DMS 273 (cell line): ENCODE data around the gene HIPK2.
A peak's percentile ranks its signal among the peaks of the same experiment; 100 is the strongest.

Experiments
- DNase-seq: peaks from one replicate; lab custom pipeline; 2025; ENCODE audit not compliant: unreplicated experiment; lab: John Stamatoyannopoulos, UW

Gene HIPK2

DNA sequence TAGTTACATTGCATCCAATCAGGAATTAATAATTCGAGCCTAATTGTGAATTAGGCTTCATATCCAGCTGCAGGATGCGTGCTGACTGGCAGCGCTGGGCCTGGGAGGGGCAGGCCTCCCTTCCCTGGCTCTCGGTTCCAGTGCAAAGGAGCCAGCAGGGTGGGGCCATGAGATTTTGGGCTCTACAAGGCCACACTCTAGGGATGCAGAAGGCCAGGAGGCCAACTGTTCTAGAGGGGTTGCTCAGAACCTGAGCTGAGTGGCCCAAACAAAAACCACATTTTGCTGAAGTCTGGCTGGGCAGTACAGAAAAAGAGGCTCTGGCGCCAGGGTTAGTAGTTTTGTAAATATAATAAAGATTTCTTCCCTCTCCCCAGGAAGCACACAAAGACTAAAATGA is 182.0 kb downstream of the HIPK2 start:
- DNase-seq, result no peak

DNA sequence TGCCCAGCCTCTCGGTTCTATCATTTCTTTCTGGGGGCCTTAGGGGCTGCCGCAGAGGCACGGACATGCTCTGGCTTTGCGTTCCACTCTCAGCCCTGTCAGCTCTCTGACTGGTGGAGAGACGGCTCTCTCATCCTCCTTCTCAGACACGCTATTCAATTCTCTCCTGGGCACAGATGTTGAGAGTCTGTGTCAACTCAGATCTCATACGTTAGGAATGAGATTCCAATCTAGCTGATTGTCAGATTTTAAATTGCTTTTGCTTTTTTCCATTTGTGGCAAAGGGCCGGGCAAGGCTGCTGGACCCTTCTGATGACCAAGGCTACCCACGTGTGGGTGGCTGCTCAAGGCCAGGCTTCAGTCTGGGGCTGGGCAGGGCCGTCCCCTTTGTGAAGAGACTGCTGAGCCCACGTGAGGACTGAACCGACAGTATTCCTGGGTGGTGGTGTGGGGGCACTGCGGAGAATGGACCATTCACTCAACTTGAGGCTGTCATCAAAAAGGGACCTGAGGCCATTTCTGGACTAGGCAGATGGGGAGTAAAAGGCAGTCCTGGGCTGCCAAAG is 182.8 kb downstream of the HIPK2 start:
- DNase-seq, result no peak

DNA sequence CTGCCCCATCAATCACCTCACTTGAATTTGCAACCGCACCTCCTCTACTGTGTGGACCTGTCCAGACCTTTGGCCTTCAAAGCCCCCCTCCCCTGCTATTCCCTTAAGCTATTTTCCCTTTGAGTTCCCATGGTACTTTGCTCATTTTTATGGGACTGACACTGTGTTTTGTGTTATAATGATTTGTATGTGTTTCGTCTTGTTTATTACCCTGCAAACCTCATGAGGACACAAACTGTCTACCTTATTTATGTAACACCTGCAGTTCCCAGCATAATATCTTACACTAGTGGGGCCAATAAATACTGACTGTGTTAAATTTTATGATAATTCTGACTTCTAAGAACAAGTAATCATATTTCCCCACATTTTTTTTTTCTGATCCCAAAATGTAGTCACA is 183.7 kb downstream of the HIPK2 start:
- DNase-seq, result no peak

DNA sequence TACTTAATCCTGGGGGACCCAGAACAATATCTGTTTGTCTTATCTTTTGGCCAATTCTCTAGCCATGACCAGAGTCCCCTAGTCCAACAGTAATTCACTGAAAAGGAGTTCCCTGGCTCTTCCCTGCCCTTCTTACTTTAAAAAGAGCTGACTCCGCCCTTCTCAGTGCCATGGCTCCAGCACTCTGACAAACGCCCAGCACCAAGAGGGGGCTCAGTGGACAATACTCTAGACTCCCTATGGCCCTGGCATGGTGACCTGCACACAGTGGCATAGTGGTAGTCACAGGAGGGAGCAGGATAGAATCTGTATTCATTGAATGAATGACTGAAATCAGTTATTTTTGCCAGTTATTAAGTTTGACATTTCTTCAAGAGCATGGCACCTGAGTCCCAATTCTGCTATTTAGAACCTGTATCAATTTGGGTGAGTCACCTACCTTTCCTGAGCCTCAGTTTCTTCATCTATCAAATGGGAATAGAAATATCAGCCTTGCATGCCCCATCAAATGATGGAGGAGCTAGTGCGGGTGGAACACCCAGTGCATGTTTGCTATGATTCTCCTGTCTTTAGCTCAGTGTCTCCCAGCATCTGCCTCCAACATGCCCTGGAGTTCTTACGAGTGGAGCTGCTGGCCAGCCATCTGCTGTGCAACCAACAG is 184.9 kb downstream of the HIPK2 start:
- no peak for DNase-seq

DNA sequence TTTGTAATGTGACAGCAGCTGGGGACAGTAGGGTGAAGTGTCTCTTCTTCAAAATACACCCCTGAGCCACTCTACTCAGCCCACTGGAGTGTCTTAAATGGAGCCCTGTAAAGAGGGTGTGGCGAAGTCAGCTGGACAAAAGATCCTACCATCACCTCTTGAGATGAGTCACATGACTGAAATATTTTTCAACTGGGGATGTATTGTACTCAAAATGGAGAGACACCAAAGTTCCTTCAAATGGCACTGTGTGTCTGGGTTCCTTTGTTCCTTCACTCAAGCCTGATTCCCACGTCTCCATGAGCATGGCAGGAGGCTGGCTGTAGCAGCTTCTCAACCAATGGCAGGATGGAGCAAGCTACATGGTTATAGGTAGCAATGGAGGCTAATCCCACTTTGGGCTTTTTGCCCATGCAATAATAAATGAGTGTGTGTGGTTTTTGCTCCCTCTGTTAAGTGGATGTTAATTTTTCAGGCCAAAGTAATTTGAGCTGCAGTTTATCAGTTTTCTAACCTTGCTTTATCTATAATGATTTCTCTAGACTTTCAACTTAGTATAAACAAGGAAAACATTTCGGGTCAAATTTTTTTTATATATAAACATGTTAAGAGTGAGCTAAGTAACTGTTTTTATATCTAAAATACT is 186.1 kb downstream of the HIPK2 start:
- DNase-seq, result no peak

DNA sequence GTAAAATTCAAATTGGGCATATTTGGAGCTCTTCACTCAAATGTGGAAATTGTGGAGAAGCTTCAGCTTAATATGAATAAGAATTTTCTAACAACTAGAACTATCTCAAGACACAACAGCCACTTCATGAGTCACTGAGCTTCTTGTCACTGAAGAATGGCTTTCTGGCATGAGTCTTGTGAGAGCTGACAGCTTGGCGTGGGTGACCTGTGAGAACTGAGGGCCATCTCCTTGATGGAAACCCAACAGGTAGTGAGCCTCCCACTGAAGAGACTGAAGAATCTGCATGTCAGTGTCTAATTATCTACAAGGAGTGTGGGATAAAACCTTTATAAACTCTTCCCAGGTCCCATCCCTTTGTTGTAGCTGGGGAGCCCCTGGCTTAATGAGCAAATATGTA is 188.3 kb downstream of the HIPK2 start:
- DNase-seq, result no peak

DNA sequence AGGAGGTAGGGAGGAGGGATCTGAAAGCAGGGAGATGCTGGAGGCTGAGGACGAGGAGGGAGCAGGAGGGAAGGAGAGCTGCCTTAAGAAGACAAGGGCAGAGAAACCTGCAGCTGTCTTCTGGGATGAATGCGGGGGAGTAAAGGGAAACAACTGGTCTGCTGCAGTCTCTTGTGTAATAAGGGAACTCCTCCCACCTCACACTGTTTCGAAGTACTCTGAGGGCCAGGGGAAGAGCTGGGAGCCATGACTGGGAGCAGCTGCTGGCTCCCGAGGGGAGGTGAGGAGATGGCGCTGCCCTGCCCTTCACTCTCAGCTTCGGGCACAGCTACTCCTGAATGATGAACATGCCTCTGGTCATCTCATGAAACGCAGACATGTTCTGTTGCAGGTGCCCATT is 189.2 kb downstream of the HIPK2 start:
- DNase-seq, result peak; percentile 46

DNA sequence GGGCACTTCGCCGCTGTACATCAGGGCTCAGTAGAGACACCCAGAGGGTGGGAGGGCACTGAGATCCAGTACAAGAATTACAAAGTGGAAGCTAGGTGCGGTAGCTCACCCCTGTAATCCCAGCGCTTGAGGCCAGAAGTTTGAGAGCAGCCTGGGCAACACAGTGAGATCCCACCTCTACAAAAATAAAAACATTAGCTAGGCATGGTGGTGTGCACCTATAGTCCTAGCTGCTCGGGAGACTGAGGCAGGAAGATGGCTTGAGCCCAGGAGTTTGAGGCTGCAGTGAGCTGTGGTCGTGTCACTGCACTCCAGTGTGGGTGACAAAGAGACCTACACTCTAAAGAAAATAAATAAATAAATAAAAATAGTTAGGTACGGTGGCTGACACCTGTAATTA is 190.3 kb downstream of the HIPK2 start:
- no peak for DNase-seq

DNA sequence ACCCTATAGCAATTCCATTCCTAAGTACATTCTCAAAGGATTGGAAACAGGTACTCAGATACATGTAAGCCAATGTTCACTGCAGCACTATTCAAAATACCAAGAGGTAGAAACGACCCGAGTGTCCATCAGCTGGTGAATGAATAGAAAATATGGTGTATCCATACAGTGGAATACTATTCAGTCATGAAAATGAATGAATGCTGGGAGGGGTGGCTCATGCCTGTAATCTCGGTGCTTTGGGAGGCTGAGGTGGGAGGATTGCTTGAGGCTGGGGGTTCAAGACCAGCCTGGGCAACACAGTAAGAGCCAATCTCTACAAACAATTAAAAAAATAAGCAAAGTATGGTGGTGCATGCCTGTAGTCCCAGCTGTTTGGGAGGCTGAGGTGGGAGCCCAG is 191.5 kb downstream of the HIPK2 start:
- DNase-seq, result no peak

DNA sequence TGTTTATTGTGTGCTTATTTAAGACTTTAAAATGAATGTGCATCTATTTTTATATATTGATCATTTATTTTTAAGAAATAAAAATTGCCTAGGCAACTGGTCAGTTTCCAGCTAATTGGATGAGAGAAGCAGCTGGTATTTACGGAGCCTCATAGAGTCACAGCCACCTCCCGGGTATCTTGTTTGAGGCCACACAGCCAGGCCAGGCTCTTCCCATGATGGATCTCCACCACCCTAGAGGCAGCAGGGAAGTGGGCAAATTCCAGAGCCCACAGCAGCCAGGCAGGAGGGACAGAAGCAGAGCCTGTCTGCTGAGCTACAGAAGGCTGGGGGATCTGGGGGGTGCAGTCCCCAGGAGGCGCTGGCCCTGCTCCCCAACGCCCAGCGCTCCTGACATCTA is 192.8 kb downstream of the HIPK2 start:
- DNase-seq, result no peak

DNA sequence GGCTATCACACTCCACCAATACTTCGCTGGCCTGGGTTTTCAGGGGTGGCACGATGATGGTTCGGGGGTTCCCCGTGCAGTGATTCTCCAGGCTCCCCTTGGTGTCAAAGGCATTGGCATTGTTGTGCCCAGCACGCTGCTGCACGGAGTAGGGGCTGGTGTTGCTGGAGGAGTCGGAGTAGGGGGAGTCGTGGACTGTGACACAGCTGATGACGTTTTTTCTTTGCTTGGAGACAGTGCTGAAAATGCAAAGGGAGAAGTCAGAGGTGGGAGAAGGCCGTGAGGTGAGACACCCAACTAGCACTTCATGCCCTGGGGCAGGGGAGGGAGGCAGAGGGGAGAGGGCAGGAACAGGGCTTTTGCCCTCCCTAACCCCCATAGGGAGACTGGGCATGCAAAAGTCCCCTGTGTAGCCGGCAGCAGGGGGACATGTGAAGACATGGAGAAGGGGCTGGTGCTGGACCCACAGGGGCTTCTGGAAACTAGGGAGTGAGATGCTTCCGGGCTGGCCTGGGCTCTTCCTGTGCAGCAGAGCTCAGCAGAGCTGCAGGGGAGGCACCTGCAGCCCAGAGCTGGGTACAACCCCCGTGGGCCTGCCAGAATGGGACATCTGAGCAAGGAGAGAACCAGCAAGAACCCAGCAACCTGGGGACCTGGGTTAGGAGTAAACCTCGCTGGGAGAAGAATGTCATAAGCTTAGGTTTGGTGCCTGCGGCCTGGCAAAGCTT is 193.8 kb downstream of the HIPK2 start:
- DNase-seq, result no peak

DNA sequence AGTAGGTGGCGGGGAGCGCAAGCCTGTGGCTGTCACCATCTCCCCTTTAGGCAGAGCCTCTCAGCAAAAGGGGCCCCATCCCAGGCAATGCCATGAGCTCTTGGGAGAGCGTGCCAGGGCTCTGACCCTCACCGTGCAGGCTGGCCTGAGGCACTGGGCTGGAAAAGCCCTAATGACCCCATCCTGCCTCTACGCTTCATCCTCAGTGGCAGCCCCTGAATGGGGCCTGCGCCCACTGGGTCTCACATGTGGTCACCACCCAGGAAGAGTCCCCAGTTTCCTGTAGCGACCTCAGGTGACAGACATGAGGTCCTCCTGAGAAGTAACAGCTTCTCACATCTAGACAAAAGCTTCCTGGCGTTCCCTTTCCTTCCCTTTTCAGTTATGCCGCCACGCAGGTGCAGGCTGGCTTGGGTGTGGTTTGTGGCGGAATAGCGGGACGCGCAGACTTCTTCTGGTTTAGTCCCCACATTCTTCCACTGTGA is 195.1 kb downstream of the HIPK2 start:
- DNase-seq, result no peak

DNA sequence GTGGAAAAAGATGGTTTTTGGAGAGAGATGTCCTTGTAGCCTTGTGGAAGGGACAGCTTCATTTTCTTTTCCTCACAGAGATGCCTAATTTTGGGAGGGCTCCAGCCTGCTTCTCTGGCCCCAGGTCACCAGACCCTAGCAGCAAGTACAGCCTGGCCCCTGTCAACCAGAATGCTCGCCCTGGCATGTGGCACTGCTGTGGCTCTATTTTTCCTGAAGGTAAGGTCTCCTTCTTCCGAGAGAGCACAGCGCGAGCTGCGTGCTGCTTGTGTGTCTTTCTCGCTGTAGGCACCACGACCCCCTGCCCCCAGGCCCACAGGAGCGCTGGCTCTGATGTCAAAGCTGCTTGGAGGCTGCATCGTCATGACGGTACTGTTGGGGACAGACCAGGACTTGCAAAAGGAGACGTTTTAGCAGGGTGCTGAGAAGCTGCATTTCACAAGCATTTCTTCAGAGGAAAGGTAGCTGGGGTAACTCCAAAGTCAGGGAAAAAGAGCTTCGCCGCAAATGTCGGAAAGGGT is 195.6 kb downstream of the HIPK2 start:
- no peak for DNase-seq

DNA sequence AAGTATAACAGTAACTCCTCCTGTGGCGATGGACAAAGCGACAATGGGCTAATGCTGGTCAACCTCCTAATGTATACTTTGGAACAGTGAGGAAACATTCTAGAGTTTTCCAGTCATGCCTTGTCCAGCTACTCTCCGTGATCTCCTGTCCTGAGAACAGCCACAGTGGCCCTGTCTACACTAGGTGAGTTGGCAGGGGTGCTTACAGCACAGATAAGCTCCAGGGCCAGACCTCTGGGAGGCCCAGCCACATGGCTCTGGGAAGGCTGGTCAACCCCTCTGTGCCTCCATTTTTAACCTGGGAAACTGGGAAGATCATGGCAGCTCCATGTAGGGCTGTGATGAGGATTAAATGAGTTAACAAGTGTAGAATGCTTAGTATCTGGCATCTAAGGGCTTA is 197.4 kb downstream of the HIPK2 start:
- DNase-seq, result no peak

DNA sequence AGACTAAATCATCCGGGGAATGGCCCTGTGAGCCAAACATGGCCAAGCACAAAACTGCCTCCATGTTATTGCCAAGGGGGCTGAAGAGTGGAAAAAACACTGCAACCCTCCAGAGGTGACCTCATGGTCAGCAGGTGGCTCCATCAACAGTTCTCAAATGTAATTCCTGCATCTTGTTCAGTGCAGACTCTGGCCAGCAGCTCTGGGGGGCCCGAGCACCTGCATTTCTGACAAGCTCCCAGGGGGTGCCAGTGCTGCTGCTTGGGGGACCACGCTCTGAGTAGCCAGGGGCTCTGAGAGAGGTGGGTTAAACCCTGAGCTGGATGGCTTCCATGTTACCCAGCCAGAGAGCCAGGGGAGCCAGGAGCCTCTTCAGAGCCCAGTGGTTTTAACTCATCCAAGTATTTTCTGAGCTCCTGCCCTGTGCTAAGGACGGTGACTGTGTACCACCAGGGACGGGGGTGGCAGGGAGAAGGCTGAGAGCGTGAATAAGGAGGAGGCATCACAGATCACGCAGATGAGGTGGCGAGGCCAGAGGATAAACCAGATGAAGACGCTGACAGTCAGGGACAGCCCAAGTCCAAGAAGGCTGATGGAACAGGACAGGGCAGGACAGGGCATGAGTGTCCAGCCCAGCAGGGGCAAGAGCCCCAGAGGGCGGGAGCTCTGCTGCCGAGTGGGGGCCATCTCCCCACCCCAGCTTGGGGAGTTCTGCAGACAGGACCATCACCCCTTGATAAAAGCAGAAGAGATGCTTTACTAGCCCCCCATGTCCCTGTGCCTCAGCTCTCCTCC is 201.4 kb downstream of the HIPK2 start:
- DNase-seq, result no peak

DNA sequence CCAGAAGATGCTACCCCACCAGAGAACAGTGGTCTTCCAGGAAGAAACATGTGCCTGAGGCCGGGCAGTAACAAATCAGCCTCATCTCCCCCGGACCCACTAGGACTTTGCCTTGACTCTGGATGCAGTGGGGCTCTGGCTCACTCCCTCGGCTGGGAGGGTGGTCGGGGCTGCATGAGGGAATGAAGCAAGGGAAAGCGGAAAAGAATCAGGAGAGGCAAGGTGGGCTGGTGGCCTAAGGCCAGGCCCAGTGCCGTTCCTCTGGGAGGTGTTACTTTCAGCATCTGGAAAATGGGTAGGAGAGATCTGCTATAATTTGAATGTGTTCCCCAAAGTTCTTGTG is 202.5 kb downstream of the HIPK2 start:
- no peak for DNase-seq

DNA sequence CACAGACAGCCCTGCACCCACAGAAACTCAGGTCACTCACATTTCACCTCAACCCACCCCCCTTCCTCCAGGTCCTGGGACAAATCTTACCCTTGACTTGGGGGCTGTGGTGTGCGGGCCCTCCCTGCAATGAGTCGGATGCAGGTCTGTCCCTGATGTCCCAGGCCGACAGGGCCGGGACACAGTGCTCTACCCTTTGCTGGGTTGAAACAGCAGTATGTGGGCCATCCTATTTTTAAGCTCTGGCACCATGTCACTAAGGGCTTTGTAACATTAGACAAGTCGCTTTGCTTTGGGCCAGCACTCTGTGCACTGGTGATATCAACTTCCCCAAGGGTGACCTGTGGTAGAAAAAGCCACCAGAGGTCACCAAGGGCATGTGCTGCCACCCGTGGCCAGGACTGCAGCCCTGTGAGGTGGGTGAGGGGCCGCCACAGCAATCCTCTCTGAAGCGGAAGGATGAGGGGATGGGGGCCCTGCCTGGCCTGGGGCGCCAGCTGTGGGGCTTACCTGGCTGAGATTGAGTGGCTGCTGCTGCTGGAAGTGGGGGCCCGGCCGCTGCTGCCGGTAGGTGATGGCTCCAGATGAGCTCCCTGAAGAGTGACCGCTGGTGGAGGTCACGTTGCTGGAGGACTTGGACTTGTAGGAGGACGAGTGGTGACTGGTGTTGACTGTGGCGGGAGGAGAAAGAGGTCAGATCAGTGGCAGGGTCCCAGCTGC is 203.0 kb downstream of the HIPK2 start:
- DNase-seq, result no peak

DNA sequence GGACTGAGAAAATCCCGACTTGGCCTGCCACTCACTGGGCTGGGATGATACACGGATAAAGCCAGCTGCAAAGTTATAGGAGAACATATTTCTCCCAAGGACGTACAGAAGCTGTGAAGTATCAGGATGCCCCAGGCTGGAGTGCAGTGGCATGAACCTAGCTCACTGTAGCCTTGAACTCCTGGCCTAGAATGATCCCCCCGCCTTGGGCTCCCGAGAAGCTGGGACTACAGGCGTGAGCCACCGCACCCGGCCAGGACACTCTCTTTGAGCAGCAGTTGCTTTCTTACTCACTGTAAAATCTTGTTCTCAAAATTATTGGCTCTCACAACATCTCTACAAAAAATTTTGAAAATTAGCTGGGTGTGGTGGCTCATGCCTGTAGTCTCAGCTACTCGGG is 203.9 kb downstream of the HIPK2 start:
- no peak for DNase-seq

DNA sequence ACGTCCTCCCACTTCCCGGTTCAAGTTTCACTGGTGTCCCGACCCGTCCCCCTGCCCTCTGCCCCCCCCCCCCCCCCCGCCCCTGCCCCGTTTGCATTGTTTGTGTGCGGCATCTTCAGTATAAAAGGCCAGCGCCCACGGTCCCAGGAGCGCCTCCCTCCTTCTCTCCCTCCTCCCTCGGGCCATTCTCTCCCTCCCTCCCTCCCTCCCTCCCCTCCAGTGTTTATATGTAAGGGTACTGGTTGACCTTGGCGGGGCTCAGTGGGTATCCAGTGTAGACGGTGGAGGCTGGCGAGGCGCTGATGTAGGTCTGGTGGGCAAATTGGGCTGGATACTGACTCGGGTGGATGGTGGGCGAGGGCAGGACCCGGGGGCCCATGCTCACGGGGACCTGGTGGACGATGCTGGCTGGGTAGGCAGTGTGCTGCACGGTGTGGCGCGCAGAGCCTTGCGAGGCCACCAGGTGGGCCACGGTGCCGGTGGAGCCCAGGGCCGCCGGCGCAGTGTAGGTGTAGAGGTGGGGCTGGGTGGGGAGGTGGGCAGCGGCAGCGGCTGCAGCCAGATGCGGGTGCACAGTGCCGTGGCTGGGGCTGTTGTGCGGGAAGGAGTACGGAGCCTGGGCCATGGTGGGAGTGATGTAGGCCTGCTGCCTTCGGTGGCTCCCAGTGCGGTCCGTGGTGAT is 205.0 kb downstream of the HIPK2 start:
- no peak for DNase-seq

DNA sequence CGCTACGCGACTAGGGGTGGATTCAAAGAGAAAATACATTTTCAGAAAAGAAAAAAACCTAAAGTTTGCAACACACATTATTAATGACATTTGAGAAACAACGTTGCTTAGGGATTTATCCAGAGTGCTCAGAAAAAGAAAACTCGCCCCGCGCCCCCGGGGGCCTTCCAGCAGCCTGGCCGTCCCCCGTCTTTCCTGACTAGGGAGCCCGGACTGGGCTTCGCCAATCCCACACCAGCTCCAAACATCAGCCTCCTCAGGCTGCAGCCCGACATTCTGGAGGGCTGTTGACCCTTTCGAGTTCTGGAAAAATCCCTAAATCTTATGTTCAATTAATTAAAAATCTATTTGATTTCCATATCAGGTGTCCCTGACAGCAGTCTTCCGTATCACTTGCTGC is 205.7 kb downstream of the HIPK2 start:
- no peak for DNase-seq
